Stimulated activated CD8-positive, alpha-beta memory T cell treated with anti-CD3 and anti-CD28 coated beads, Interleukin-15, amount 100 ng/mL, for 4 hours (primary cell): ENCODE measurements around the gene KMT5C.

Experiments
- DNase-seq, 2 donors: peaks; one replicate each; pipeline ENCODE4 v3.0.0-alpha.2; 2020; ENCODE audit warnings: low read depth in 2 of 2

KMT5C gene

DNA sequence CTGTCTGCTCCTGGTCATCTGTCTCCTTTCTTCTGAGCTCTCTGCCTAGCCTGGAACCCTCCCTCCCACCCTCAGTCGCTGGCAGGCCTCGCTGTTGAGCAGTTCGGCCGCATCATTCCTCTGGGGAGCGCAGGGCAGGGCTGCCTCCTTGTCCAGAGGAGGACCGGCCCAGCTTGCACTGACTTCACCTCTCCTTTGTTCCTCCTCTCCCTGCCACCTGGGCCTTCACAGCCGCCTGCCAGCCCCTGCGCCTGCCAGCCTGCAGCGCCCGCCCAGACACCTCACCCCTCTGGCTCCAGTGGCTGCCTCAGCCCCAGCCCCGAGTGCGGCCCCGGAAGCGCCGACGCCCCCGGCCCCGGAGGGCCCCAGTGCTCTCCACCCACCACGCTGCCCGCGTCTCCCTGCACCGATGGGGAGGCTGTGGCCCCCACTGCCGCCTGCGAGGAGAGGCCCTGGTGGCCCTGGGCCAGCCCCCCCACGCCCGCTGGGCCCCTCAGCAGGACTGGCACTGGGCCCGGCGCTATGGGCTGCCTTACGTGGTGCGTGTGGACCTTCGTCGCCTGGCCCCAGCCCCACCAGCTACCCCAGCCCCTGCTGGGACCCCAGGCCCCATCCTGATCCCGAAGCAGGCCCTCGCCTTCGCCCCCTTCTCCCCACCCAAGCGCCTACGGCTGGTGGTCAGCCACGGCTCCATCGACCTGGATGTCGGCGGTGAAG is 7.2 kb downstream of the KMT5C start:
- no peak for DNase-seq

DNA sequence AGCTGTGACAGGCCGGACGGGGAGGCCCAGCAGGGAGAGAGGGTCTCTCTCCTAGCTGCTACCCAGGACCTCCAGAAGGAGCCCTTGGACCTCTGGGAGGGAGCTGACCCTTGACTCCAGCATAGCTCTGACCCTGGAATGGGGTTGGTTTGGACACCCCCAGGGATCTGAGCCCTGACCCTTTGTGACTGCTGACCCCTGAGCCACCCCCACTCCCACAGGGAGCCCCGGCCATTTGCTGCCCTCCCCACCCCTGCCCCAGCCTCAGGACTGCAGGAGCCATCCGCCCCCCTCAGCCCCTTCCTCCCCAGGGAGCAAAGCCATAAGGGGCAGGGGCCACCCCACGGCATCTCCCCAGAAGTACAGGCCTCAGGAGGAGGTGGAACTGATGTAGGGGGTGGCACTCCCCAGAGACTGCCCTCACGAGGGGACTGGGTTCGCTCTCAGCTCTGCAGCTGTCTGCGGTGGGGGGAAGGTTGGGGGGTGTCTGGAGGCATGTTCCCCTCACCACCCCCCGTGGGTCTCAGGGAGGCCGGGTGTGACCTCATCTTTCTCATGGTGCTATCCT is 7.8 kb downstream of the KMT5C start:
- no peak for DNase-seq

- no peak for DNase-seq
These were observed 8.8 kb downstream of the KMT5C start for GRCh38 chr19:55348317-55349034.

GRCh38 chr19:55350620-55351315 is 11.1 kb downstream of the KMT5C start:
- DNase-seq, result no peak

- DNase-seq, result no peak
These were observed 12.4 kb downstream of the KMT5C start for GRCh38 chr19:55352040-55352439.

GRCh38 chr19:55352549-55353145 is 13.0 kb downstream of the KMT5C start:
- DNase-seq, result no peak

DNA sequence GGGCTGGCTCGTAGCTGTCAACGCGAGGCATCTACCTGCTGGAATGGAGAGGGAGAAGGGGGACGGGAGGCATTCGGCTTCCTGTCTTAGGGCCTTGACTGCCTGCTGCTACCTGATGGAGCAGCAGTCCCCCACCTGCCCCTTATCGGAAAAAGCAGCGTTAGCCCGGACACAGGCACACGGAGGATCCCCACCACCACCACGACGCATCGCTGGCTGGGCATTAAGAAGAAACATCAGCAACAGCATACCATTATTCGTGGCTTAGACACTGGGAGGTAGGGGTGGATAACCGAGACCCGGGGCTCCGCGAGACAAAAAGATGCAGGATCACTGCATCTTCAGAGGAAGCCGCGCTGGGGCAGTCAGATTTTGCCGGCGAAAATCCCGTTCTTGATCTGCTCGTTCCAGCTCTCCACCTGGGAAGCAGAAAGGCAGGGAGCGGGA is 13.7 kb downstream of the KMT5C start:
- no peak for DNase-seq

DNA sequence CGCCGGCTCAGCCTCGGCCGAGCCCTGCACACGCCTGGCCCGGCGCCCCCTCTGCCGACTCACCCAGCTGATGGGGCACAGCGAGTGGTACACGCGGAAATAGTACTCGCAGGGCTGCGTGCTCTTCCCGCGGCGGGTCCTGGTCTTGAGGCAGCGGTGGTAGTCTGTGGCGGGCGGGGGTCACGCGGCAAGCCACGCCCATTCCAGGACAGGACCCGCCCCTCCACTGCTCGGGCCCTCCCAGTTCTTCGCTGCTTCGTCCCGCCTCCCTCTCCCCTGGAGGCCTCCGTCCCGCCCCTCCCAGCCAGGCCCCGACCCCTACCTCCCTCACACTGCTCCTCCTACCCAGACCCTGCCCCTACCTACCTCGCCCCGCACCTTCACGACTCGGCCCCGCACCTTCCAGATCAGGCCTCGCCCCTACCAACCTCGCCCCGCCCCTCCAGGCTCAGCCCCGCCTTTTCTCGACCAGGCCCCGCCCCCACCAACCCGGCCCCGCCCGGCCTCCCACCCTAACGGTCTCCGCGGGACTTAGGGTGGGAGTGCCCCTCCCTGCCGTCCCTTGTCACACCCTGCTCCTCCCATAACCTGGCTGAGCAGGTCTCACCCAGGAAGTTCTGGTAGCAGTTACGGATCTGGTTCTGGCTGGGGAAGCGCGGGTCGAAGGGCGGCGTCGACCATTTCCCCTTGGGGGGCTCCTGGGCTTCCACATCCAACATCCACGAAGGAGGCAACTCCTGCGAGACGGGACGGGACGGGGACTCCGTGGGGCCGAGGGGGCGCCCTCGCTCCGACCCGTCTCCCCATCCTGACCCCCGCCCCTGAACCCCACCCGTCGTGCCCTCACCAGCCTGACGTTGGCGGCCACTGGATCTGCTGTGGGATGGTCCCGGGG is 14.4 kb downstream of the KMT5C start:
- DNase-seq, result peak in 1 of 2 donors; percentile 23

- no peak for DNase-seq
These were observed 15.1 kb downstream of the KMT5C start, which contains the start of gene COX6B2 for GRCh38 chr19:55354698-55355212. TSS of gene COX6B2 (minus strand) at chr19:55354719. CDS start at chr19:55354521, 198 bp downstream.

- DNase-seq, result no peak
These were observed 15.6 kb downstream of the KMT5C start for GRCh38 chr19:55355213-55355821.

- DNase-seq, result no peak
These were observed 18.8 kb downstream of the KMT5C start for GRCh38 chr19:55358493-55358892.

GRCh38 chr19:55358943-55359908 is 19.6 kb downstream of the KMT5C start:
- DNase-seq, result no peak

GRCh38 chr19:55360902-55361301 is 21.2 kb downstream of the KMT5C start:
- no peak for DNase-seq

DNA sequence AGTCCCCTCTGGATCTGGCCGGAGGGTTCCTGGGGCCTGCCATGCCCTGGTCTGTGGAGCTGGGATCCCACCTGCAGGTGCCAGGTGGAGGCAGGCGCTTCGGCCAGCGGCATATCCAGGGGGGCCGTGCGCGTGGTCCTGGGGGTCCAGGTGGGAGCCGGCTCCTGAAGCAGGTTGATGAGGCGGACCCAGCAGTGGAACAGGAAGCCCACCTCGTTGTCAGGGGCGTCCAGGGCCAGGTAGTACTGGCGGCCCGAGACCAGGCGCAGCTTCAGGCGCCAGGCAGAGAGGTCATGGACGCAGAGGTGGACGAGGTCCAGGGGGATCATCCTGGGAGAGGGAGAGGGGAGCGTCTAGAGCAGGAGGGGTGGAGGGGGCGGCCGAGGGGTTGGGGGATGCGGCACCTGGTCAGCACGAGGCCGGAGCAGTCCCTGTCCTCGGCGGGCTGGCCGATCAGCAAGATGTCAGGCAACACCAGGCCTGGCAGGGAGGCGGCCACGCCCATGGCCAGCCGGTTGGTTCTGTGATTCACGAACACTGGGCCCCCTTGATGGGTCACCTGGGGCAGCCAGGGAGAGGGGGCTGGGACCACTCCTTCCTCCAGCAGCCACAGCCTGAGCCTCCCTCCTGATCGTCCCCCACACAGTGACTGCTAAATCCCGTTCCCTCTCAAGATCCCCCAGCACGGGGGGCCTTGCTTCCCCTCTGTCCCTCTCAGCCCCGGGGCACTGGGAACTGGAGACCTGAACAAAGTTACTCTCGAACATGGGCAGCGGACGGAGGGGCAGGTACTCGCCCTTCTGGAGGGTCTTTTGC is 22.7 kb downstream of the KMT5C start:
- no peak for DNase-seq

DNA sequence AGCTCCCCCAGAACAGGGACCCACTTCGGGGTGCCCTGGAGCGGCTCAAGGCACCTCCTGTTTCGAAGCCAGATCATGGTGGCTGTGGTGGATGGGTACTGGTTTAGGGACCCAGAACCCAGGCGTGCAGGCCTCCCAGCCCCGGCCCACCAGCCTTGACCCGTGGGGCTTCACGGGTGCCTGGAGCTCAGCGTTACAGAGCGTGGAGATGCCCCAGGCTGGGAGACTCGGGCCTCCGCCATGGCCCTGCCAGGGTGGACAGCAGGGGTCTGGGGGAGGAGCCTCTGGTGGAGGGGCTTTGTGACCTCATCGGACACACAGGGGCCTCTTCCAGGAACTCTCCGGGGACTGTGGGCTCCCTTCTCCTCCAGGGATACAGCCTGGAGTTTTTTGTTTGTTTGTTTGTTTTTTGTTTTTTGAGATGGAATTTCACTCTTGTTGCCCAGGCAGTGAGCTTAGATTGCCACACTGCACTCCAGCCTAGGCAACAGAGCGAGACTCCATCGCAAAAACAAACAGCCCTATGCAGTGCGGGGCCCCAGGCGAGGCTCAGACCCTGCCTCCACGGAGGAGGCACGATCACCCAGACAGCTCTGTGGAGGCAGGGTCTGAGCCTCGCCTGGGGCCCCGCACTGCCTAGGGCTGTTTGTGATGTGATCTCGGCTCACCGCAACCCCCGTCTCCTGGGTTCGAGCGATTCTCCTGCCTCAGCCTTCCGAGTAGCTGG is 23.5 kb downstream of the KMT5C start, which contains the start of gene GARIN5B:
Gene GARIN5B, minus strand, starts transcription at position 271 of the 727 bp plus-strand sequence. Its CDS starts 194 bp downstream, at position 77.
- no peak for DNase-seq

DNA sequence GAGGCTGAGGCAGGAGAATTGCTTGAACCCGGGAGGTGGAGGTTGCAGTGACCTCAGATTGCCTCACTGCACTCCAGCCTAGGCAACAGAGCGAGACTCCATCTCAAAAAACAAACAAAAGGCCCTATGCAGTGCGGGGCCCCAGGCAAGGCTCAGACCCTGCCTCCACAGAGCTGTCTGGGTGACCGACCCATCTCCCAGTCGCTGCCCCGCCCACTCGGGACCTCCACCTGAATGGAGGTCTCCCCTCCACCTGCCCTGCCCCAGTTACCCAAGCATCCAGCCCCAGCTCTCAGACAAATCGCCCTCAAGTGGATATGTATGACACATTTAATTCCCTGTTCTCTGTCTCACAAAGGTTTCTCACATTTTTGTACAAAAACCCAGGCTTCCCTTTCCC is 25.6 kb downstream of the KMT5C start:
- no peak for DNase-seq

GRCh38 chr19:55365964-55366363 is 26.3 kb downstream of the KMT5C start:
- DNase-seq, result no peak
